Vagina (tissue), 2 donors: ENCODE results near the gene SLX4IP.

Experiments used
- CTCF ChIP-seq, 3 experiments: fragments of 450-650 bp in 2 of 3; fragments of 200-600 bp in 1 of 3; sonication (generic) in 1 of 3; IDR thresholded peaks; one replicate each; pipeline ENCODE4 v1.5.1; 2017 to 2019; ENCODE audit warnings: antibody characterized with exemption in 3 of 3, mild to moderate bottlenecking in 2 of 3, moderate library complexity in 2 of 3
- POLR2A ChIP-seq, 2 donors: fragments of 450-650 bp; IDR thresholded peaks; one replicate each; pipeline ENCODE4 v1.6.1; 2017; ENCODE audit warnings: antibody characterized with exemption in 2 of 2, mild to moderate bottlenecking in 2 of 2, moderate library complexity in 2 of 2

- TF ChIP-seq POLR2A (IDR thresholded peaks at IDR 0.05), result no peak
- TF ChIP-seq CTCF (IDR thresholded peaks at IDR 0.05), result no peak
These were observed 31.2 kb downstream of the SLX4IP start for GRCh38 chr20:10466325-10466724.
